Endodermal cell (in vitro differentiated cells): ENCODE results near the gene AFM. TPM values are rescaled to one million over a fixed set of nuclear protein-coding genes. Genes with fewer than 3 reads are reported as not detected.

ENCODE experiments used
- DNase-seq: peaks from one replicate; pipeline ENCODE4 v3.0.0-alpha.2; 2017
- H3K27ac ChIP-seq: 2 replicates; pipeline ENCODE4 v1.5.1; 2013; ENCODE audit warnings: mild to moderate bottlenecking, low read depth, low read length, moderate library complexity
- H3K27me3 ChIP-seq: 2 replicates; pipeline ENCODE4 v1.6.1; 2013; ENCODE audit warnings: mild to moderate bottlenecking, low read length, moderate library complexity; ENCODE audit not compliant: insufficient read depth, control insufficient read depth, poor library complexity, severe bottlenecking
- H3K36me3 ChIP-seq: 2 replicates; pipeline ENCODE4 v1.7.0; 2013; ENCODE audit warnings: mild to moderate bottlenecking, low read length, moderate library complexity; ENCODE audit not compliant: control insufficient read depth, insufficient read depth
- H3K4me1 ChIP-seq: one replicate; pipeline ENCODE4 v1.7.0; 2013; ENCODE audit warnings: low read length; ENCODE audit not compliant: control insufficient read depth, insufficient read depth
- H3K4me3 ChIP-seq: 2 replicates; pipeline ENCODE4 v1.5.1; 2013; ENCODE audit warnings: mild to moderate bottlenecking, low read length, moderate library complexity
- H3K9ac ChIP-seq: 2 replicates; pipeline ENCODE4 v1.6.1; 2013; ENCODE audit warnings: mild to moderate bottlenecking, low read length, moderate library complexity; ENCODE audit not compliant: poor library complexity, severe bottlenecking; ENCODE audit errors: extremely low read depth
- H3K9me3 ChIP-seq: 2 replicates; pipeline ENCODE4 v1.6.1; 2013; ENCODE audit warnings: mild to moderate bottlenecking, low read length, moderate library complexity; ENCODE audit not compliant: control insufficient read depth
- H3K27ac Mint-ChIP-seq: 2 replicates; pipeline ENCODE4 v1.8.0; 2020; ENCODE audit warnings: mixed read lengths
- H3K27me3 Mint-ChIP-seq: 2 replicates; pipeline ENCODE4 v1.8.0; 2021; ENCODE audit warnings: mild to moderate bottlenecking, mixed read lengths; ENCODE audit not compliant: insufficient read depth
- H3K36me3 Mint-ChIP-seq: 2 replicates; pipeline ENCODE4 v1.8.0; 2020; ENCODE audit warnings: low read depth, mixed read lengths
- H3K4me1 Mint-ChIP-seq: 2 replicates; pipeline ENCODE4 v1.8.0; 2020; ENCODE audit warnings: mixed read lengths
- H3K4me3 Mint-ChIP-seq: 2 replicates; pipeline ENCODE4 v1.8.0; 2020; ENCODE audit warnings: mild to moderate bottlenecking, moderate library complexity, mixed read lengths
- H3K9me3 Mint-ChIP-seq: 2 replicates; pipeline ENCODE4 v1.8.0; 2020; ENCODE audit warnings: mild to moderate bottlenecking, mixed read lengths
- WGBS, 2 experiments: methylation state at CpG; one replicate each; pipeline versions ENCODE4 v1.1.5 to v1.1.7; 2013; ENCODE audit warnings: missing lambda C conversion rate in 2 of 2, mixed read lengths in 1 of 2; ENCODE audit not compliant: insufficient coverage in 1 of 2, insufficient read length in 1 of 2; 5-methylcytosine and 5-hydroxymethylcytosine counted together
- total RNA-seq, 2 donors: library from RNA; stranded (reverse); fragmentation: NEBNext Ultra II Directional in 1 of 2; extraction: Animal tissue kit (Norgen Biotek cat#: 25700) in 1 of 2; gene quantifications; 2 replicates in 1 of 2; 3 replicates in 1 of 2; pipeline ENCODE4 v1.2.1, GENCODE V29; 2021
- TF ChIP-seq, protein P1 (sequence below): fragments of 200-600 bp; sonication (generic); conservative IDR thresholded peaks from 2 replicates; pipeline ENCODE4 v1.5.0; 2021; ENCODE audit warnings: antibody characterized with exemption, mild to moderate bottlenecking

AFM gene
- total RNA-seq, 2 donors from 2014 or later = not detected

DNA sequence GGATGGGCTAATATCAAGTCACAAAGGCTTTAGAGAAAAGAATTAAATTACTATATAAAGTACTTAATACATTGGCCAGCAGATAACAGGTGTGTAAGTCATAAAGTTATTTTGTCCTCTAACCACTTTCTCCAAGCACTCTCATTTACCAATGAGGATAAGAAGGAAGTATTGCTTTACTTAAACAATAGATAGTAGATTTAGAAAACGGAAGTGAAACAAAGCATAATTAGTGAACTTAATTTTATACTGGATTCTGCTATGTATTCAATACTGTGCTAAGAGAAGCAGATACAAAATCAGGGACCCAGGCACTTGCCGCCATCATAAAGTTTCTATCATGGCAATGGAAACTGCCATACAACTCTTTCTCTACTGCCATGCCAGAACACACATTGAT, 24.0 kb downstream of the AFM start:
- TF ChIP-seq, protein P1, sequence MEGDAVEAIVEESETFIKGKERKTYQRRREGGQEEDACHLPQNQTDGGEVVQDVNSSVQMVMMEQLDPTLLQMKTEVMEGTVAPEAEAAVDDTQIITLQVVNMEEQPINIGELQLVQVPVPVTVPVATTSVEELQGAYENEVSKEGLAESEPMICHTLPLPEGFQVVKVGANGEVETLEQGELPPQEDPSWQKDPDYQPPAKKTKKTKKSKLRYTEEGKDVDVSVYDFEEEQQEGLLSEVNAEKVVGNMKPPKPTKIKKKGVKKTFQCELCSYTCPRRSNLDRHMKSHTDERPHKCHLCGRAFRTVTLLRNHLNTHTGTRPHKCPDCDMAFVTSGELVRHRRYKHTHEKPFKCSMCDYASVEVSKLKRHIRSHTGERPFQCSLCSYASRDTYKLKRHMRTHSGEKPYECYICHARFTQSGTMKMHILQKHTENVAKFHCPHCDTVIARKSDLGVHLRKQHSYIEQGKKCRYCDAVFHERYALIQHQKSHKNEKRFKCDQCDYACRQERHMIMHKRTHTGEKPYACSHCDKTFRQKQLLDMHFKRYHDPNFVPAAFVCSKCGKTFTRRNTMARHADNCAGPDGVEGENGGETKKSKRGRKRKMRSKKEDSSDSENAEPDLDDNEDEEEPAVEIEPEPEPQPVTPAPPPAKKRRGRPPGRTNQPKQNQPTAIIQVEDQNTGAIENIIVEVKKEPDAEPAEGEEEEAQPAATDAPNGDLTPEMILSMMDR = no peak
- H3K27me3 Mint-ChIP-seq = peaks cover 2% of the 10 kb centered on the region
- H3K27ac Mint-ChIP-seq = no peak overlapping the region

GRCh38 chr4:73507541-73507940, 26.0 kb downstream of the AFM start:
- no peak overlapping the region for H3K4me3 Mint-ChIP-seq
- H3K36me3 Mint-ChIP-seq = no peaks in the 10 kb centered on the region
- Histone ChIP-seq H3K36me3 (no peaks in the 10 kb centered on the region), H3K4me3 (no peak overlapping the region), H3K9me3 (peaks cover 4% of the 10 kb centered on the region), H3K27me3 (no peaks in the 10 kb centered on the region), H3K4me1 (peaks cover 4% of the 10 kb centered on the region), H3K27ac (no peak overlapping the region), H3K9ac (no peak overlapping the region)
- H3K4me1 Mint-ChIP-seq = peaks cover 14% of the 10 kb centered on the region
- H3K27me3 Mint-ChIP-seq = peaks cover 2% of the 10 kb centered on the region
- no peak for DNase-seq
- H3K9me3 Mint-ChIP-seq = no peaks in the 10 kb centered on the region
- TF ChIP-seq, protein P1 = no peak
- no peak overlapping the region for H3K27ac Mint-ChIP-seq

More for the DNA sequence above, 24.0 kb downstream of the AFM start:
- 100% methylated on average over 2 of the region's 2 CpGs; no CpG with 5 or more reads in 1 of the 2 experiments for WGBS, 2 experiments
- H3K36me3 Mint-ChIP-seq = no peaks in the 10 kb centered on the region
- Histone ChIP-seq H3K27ac (no peak overlapping the region), H3K4me3 (no peak overlapping the region), H3K4me1 (peaks cover 12% of the 10 kb centered on the region), H3K36me3 (no peaks in the 10 kb centered on the region), H3K9me3 (peaks cover 3% of the 10 kb centered on the region), H3K27me3 (peaks cover 5% of the 10 kb centered on the region), H3K9ac (no peak overlapping the region)
- no peaks in the 10 kb centered on the region for H3K9me3 Mint-ChIP-seq
- no peak overlapping the region for H3K4me3 Mint-ChIP-seq
- peaks cover 12% of the 10 kb centered on the region for H3K4me1 Mint-ChIP-seq
- no peak for DNase-seq

- WGBS, 2 experiments = 92% methylated on average over 2 to 3 of the region's 3 CpGs
- Mint-ChIP-seq H3K36me3 (no peaks in the 10 kb centered on the region), H3K4me3 (no peak overlapping the region), H3K27ac (no peak overlapping the region), H3K9me3 (no peaks in the 10 kb centered on the region), H3K27me3 (peaks cover 2% of the 10 kb centered on the region), H3K4me1 (peaks cover 14% of the 10 kb centered on the region)
- Histone ChIP-seq H3K27me3 (no peaks in the 10 kb centered on the region), H3K27ac (no peak overlapping the region), H3K4me3 (no peak overlapping the region), H3K9me3 (peaks cover 4% of the 10 kb centered on the region), H3K36me3 (no peaks in the 10 kb centered on the region), H3K9ac (no peak overlapping the region), H3K4me1 (peaks cover 4% of the 10 kb centered on the region)
- TF ChIP-seq, protein P1 = no peak
- no peak for DNase-seq
Measured at GRCh38 chr4:73508651-73509050, 27.1 kb downstream of the AFM start.
